ENCODE data around the gene NATD1.

Gene NATD1, protein sequence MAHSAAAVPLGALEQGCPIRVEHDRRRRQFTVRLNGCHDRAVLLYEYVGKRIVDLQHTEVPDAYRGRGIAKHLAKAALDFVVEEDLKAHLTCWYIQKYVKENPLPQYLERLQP

DNA sequence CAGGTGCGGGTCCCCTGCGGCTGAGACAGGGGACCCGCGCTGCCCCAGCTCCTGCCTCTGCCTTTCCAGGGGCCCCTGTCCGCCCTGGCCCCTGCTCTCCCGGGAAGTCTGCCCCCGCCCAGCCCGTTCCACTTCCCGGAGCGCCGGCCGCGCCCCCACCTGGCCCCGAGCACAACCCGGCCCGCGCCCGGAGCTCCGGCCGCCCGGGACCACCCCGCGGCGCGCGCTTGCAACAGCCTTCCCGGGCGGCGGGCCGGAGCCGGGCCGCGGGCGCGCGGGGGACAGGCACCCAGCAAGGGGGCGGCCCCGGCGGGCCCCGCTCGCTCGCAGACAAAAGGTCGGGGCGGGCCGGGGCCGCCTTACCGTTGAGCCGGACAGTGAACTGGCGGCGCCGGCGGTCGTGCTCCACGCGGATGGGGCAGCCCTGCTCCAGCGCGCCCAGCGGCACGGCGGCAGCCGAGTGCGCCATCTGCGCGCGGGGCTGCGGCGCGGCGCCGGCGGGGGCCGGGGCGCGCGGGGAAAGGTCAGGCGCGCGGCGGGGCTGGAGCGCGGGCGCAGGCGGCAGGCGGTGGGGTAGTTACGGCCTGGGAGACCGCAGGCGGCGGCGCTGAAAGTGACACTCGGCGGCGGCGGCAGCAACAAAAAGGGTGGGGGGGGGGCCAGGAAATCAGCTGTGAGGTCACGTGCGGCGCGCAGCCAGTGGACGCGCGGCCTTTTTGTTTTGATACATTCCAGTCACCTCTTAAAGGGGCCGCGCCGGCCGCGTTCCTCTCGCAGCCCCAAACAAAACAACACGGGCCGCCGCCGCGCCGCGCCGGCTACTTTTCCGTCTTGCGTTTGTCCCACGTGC, at the start of gene NATD1:
TSS of gene NATD1 (minus strand) at position 615 of the 850 bp plus-strand sequence. CDS start at position 469, 146 bp downstream.
- DNase-seq: peak; percentile 78
- Mint-ChIP-seq H3K9me3 (no peaks in the 10 kb centered on the region), H3K4me3 (peak within 1 kb of the TSS; percentile 83), H3K27me3 (ENCODE audit: low read depth, poor library complexity) (peaks cover 11% of the 10 kb centered on the region), H3K27ac (no peak within 1 kb of the TSS), H3K4me1 (peaks cover 22% of the 10 kb centered on the region), H3K36me3 (ENCODE audit: low read depth) (no peaks in the 10 kb centered on the region)
- TF ChIP-seq, protein P1, sequence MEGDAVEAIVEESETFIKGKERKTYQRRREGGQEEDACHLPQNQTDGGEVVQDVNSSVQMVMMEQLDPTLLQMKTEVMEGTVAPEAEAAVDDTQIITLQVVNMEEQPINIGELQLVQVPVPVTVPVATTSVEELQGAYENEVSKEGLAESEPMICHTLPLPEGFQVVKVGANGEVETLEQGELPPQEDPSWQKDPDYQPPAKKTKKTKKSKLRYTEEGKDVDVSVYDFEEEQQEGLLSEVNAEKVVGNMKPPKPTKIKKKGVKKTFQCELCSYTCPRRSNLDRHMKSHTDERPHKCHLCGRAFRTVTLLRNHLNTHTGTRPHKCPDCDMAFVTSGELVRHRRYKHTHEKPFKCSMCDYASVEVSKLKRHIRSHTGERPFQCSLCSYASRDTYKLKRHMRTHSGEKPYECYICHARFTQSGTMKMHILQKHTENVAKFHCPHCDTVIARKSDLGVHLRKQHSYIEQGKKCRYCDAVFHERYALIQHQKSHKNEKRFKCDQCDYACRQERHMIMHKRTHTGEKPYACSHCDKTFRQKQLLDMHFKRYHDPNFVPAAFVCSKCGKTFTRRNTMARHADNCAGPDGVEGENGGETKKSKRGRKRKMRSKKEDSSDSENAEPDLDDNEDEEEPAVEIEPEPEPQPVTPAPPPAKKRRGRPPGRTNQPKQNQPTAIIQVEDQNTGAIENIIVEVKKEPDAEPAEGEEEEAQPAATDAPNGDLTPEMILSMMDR (IDR thresholded peaks at IDR 0.05): no peak

DNA sequence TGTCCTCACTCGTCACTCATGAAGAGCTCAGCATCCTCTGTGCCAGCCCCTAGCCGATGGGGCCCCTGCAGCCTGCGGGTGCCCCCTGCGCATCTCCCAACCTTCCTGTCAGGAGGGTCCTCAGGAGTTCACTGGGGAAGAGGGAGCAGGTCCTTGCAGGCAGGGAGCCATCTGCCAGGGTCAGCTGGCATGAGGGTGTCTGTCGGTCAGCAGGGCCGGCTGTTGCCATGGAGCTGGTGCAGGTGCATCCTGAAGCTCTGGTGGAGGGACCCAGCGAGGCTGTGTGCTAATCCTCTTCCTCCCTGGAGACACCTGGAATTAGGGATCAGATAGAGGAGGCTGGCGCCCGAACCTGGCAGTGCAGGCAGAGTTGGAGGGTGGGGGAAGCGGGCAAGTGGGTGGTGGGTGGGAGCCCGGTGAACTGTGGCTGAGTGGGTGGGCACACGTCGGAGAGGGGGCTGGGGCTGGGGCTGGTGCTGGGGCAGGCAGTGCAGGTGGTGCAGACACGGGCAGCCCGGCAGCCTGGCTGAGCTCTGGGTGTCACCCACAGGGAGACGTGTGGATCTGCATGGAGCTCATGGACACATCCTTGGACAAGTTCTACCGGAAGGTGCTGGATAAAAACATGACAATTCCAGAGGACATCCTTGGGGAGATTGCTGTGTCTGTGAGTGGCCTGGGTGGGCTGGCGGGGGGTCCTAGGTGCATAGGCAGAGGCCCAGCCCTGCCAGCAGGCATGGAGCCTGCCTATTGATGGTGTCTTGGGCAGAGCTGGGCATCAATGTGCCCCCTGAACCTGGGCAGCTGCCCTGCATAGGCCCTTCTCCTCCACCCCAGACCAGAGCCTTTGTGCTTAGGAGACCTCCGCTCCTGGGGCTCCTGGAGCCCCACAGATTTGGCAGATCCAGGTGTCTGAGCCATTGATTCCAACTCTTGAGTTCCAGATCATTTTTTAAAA, 48.7 kb upstream of the NATD1 start:
- peaks cover 24% of the 10 kb centered on the region for H3K36me3 Mint-ChIP-seq (ENCODE audit: low read depth)
- no peaks in the 10 kb centered on the region for H3K4me1 Mint-ChIP-seq
- TF ChIP-seq, protein P1 (IDR thresholded peaks at IDR 0.05): no peak
- H3K4me3 Mint-ChIP-seq: no peak overlapping the region
- H3K27ac Mint-ChIP-seq: no peak overlapping the region
- H3K27me3 Mint-ChIP-seq (ENCODE audit: low read depth, poor library complexity): peaks cover 6% of the 10 kb centered on the region
- no peak for DNase-seq
- peaks cover 55% of the 10 kb centered on the region for H3K9me3 Mint-ChIP-seq

DNA sequence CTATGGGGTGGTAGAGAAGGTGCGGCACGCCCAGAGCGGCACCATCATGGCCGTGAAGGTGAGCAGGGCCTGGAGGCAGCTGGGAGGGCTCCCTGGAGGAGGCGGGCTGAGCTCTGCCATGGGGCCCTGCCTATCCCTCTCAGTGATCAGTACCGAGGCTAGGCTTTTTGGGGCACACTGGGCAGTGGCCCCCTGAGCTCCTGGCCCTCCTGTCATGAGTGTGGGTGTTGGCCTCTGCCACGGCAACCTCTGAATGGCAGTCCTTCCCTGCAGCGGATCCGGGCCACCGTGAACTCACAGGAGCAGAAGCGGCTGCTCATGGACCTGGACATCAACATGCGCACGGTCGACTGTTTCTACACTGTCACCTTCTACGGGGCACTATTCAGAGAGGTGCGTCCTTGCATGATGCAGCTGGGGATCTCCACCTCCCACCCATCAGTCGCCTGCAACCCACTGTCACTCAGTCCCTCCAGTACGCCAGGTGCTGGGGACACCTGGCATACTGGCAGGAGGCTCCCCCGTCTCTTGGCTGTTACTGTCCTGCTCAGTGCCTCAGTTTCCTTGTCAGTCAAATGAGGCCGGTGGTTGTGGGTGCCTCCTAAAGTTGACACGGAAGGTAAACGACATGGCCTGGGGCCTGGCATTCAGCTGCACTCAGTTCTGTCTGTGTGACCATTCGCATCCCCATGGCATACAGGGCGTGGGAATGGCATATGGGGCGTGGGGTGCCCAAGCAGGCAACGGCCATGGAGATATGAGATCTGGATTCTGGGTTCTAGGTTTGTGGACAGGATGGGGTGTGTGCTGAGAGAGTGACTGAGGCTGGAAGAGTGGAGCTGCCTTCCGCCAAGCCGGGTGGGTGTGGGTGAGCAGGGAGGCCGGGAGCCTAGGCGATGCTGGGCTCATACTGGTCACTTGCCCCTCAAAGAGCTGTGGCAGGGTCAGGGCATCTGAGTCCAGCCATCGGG, 47.7 kb upstream of the NATD1 start:
- peaks cover 6% of the 10 kb centered on the region for H3K27me3 Mint-ChIP-seq (ENCODE audit: low read depth, poor library complexity)

DNA sequence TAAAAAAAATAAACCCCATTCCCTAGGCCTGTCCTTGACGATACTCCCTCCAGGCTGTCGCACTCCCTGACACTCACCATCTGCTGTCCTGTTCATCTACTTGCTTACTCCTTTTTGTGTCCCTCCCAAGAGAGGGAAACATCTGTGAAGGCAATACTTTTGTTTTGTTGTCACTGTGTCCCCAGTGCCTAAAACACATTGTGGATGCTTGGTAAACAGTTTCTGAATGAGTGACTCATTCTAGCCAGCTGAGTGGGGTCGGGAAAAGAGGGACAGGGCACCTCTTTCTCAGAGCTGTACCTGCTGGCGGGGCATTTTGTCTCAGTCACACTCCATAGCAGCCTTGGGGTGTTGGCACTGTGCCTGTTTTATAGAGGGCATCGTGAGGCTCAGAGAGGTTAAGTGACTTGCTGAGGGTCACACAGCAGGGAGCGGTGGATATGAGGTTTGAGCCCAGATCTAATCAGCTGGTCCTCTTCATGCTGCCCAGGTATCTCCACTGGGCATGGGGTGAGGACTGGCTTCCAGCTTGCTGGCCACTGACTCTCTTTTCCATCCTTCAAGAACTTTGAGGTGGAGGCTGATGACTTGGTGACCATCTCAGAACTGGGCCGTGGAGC, 46.9 kb upstream of the NATD1 start:
- no peak for DNase-seq
- H3K27ac Mint-ChIP-seq: no peak overlapping the region
- H3K36me3 Mint-ChIP-seq (ENCODE audit: low read depth): peaks cover 20% of the 10 kb centered on the region
- H3K27me3 Mint-ChIP-seq (ENCODE audit: low read depth, poor library complexity): peaks cover 6% of the 10 kb centered on the region
- peaks cover 63% of the 10 kb centered on the region for H3K9me3 Mint-ChIP-seq
- no peaks in the 10 kb centered on the region for H3K4me1 Mint-ChIP-seq
- TF ChIP-seq, protein P1 (IDR thresholded peaks at IDR 0.05): no peak
- H3K4me3 Mint-ChIP-seq: no peak overlapping the region

More for the DNA sequence above, 47.7 kb upstream of the NATD1 start:
- Mint-ChIP-seq H3K36me3 (ENCODE audit: low read depth) (peaks cover 24% of the 10 kb centered on the region), H3K4me1 (no peaks in the 10 kb centered on the region), H3K27ac (peak overlapping the region; percentile 15), H3K4me3 (no peak overlapping the region), H3K9me3 (peaks cover 63% of the 10 kb centered on the region)
- DNase-seq: no peak
- TF ChIP-seq, protein P1 (IDR thresholded peaks at IDR 0.05): no peak

All from nephron progenitor cell (in vitro differentiated cells).